GM12878 (cell line): ENCODE measurements around the gene ZNF644. TPM values are rescaled to one million over a fixed set of nuclear protein-coding genes. Genes with fewer than 3 reads are reported as not detected.

Experiments used
- BCL11A ChIP-seq: IDR thresholded peaks from 2 replicates; pipeline ENCODE4 v1.6.1; 2011; ENCODE audit warnings: low read depth, low read length
- BMI1 ChIP-seq: fragments of 450-650 bp; IDR thresholded peaks from 2 replicates; pipeline ENCODE4 v1.6.1; 2016; ENCODE audit warnings: mild to moderate bottlenecking, moderate library complexity, borderline replicate concordance
- CTCF ChIP-seq, 3 experiments: IDR thresholded peaks in 2 of 3; conservative IDR thresholded peaks in 1 of 3; 2 replicates each; pipeline ENCODE4 v1.5.1; 2011; ENCODE audit warnings: low read depth in 3 of 3, low read length in 3 of 3, mild to moderate bottlenecking in 3 of 3, control low read depth in 2 of 3, moderate library complexity in 2 of 3, inconsistent platforms in 1 of 3, mixed read lengths in 1 of 3; ENCODE audit not compliant: control insufficient read depth in 2 of 3, insufficient read depth in 1 of 3; ENCODE audit errors: extremely low read depth in 1 of 3
- NFXL1 ChIP-seq: fragments of 450-650 bp; IDR thresholded peaks from 2 replicates; pipeline ENCODE4 v1.6.1; 2017; ENCODE audit warnings: antibody characterized with exemption, mild to moderate bottlenecking, borderline replicate concordance
- NKRF ChIP-seq: fragments of 450-650 bp; conservative IDR thresholded peaks from 2 replicates; pipeline ENCODE4 v1.6.1; 2017; ENCODE audit warnings: mild to moderate bottlenecking, moderate library complexity
- ZNF687 ChIP-seq: fragments of 450-650 bp; IDR thresholded peaks from 2 replicates; pipeline ENCODE4 v1.6.1; 2017; ENCODE audit warnings: mild to moderate bottlenecking, moderate library complexity
- polyA plus RNA-seq, 11 experiments: library from polyadenylated mRNA; depleted of rRNA in 4 of 11; unstranded in 6 of 11; stranded (reverse) in 5 of 11; fragments of >200 nt; fragmentation: Nextera tagmentation in 4 of 11; fragmentation: Illumina TruSeq in 1 of 11; extraction: Ambion mirVana in 4 of 11; extraction: Trizol in 1 of 11; gene quantifications; 1 replicate in 1 of 11; 2 replicates in 10 of 11; pipeline versions ENCODE4 v1.2.1 to v1.2.3, GENCODE V29; 2011 to 2016; ENCODE audit warnings: inconsistent platforms in 2 of 11, missing spikeins in 2 of 11, low read depth in 1 of 11
- total RNA-seq, 4 experiments: library from RNA; depleted of rRNA in 3 of 4; stranded (reverse); fragments of >200 nt in 3 of 4; fragmentation: Illumina TruSeq in 1 of 4; extraction: Trizol in 1 of 4; gene quantifications; 2 replicates each; pipeline versions ENCODE4 v1.2.1 to v1.2.3, GENCODE V29; 2013 to 2021

Gene ZNF644
- total and polyA plus RNA-seq, 10 of the 15 experiments (the other 5 are each of a cell fraction or from before 2014, with no cell fraction given) = 17.7 to 55.3 (median 29.5) TPM

GRCh38 chr1:90995311-90995894 is 26.4 kb downstream of the ZNF644 start (continued):
- no peak for TF ChIP-seq NKRF
- TF ChIP-seq BMI1 = no peak
- no peak for TF ChIP-seq NFXL1
- no peak for TF ChIP-seq ZNF687
- TF ChIP-seq CTCF (IDR thresholded peaks at IDR 0.05 in 2 of 3, conservative IDR thresholded peaks at IDR 0.05 in 1 of 3; ENCODE audit: control insufficient read depth in 2 of 3, extremely low read depth in 1 of 3, insufficient read depth in 1 of 3, low read depth in 3 of 3, low read length in 3 of 3) = no peak
- TF ChIP-seq BCL11A = no peak
